Neural cell (in vitro differentiated cells): ENCODE data around the gene PSIP1. TPM values are rescaled to one million over a fixed set of nuclear protein-coding genes. Genes with fewer than 3 reads are reported as not detected.

Experiments used
- H2AFZ ChIP-seq: fragments of 200-600, 300-800 bp; sonication (generic), shearing (Covaris generic); 2 replicates; pipeline ENCODE4 v1.6.0; 2014; ENCODE audit warnings: low read depth, mild to moderate bottlenecking, antibody characterized with exemption, low read length, moderate library complexity
- H3F3A ChIP-seq: fragments of 200-600 bp; shearing (Covaris generic); 2 replicates; pipeline ENCODE4 v1.6.1; 2016; ENCODE audit warnings: mild to moderate bottlenecking, moderate library complexity, mixed read lengths, antibody characterized with exemption, low read length; ENCODE audit not compliant: insufficient read depth, poor library complexity, severe bottlenecking
- H3K27ac ChIP-seq: fragments of 200-600, 300-800 bp; sonication (generic), shearing (Covaris generic); 2 replicates; pipeline ENCODE4 v1.5.1; 2014; ENCODE audit warnings: mild to moderate bottlenecking, low read length, moderate library complexity
- H3K27me3 ChIP-seq: fragments of 300-800, 200-600 bp; sonication (generic), shearing (Covaris generic); 2 replicates; pipeline ENCODE4 v1.6.0; 2014; ENCODE audit warnings: mild to moderate bottlenecking, low read depth, low read length, moderate library complexity; ENCODE audit not compliant: insufficient read depth
- H3K36me3 ChIP-seq: fragments of 300-800, 200-600 bp; sonication (generic), shearing (Covaris generic); 2 replicates; pipeline ENCODE4 v1.5.1; 2014; ENCODE audit warnings: mild to moderate bottlenecking, antibody characterized with exemption, low read length, moderate library complexity; ENCODE audit not compliant: insufficient read depth
- H3K4me2 ChIP-seq: fragments of 300-800, 200-600 bp; sonication (generic), shearing (Covaris generic); 2 replicates; pipeline ENCODE4 v1.6.0; 2014; ENCODE audit warnings: mild to moderate bottlenecking, low read length
- H3K4me3 ChIP-seq: fragments of 300-800, 200-600 bp; sonication (generic), shearing (Covaris generic); 2 replicates; pipeline ENCODE4 v1.5.1; 2014; ENCODE audit warnings: mild to moderate bottlenecking, low read length, moderate library complexity
- H3K79me2 ChIP-seq: fragments of 200-600 bp; shearing (Covaris generic); replicated peaks from 2 replicates; pipeline ENCODE4 v1.6.0; 2014; ENCODE audit warnings: mild to moderate bottlenecking, low read length, moderate library complexity; ENCODE audit not compliant: insufficient read depth
- H3K9ac ChIP-seq: fragments of 300-800, 200-600 bp; sonication (generic), shearing (Covaris generic); 2 replicates; pipeline ENCODE4 v1.6.1; 2016; ENCODE audit warnings: mild to moderate bottlenecking, low read length, mixed read lengths
- H3K9me2 ChIP-seq: fragments of 200-600 bp; shearing (Covaris generic); 2 replicates; pipeline ENCODE4 v1.6.1; 2016; ENCODE audit warnings: mild to moderate bottlenecking, low read length, mixed read lengths; ENCODE audit not compliant: insufficient read depth
- H3K9me3 ChIP-seq: fragments of 200-600, 300-800 bp; sonication (generic), shearing (Covaris generic); 2 replicates; pipeline ENCODE4 v1.6.1; 2016; ENCODE audit warnings: mild to moderate bottlenecking, mixed run types, low read length, moderate library complexity, mixed read lengths
- H4K20me1 ChIP-seq: fragments of 200-600 bp; shearing (Covaris generic); 2 replicates; pipeline ENCODE4 v1.6.1; 2016; ENCODE audit warnings: mild to moderate bottlenecking, mixed run types; ENCODE audit not compliant: insufficient read depth
- EZH2 ChIP-seq: fragments of 200-600, 300-800 bp; shearing (Covaris generic), sonication (generic); IDR thresholded peaks from 2 replicates; pipeline ENCODE4 v1.6.1; 2014; ENCODE audit warnings: antibody characterized with exemption, low read length, borderline replicate concordance, mild to moderate bottlenecking; ENCODE audit not compliant: insufficient read depth, poor library complexity, severe bottlenecking
- MXI1 ChIP-seq: fragments of 450-650 bp; conservative IDR thresholded peaks from 2 replicates; pipeline ENCODE4 v1.6.1; 2014; ENCODE audit warnings: antibody characterized with exemption, mild to moderate bottlenecking; ENCODE audit not compliant: poor library complexity, severe bottlenecking
- POLR2AphosphoS5 ChIP-seq: IDR thresholded peaks from 2 replicates; pipeline ENCODE4 v1.6.1; 2012
- RAD21 ChIP-seq: fragments of 450-650 bp; conservative IDR thresholded peaks from 2 replicates; pipeline ENCODE4 v1.6.1; 2014; ENCODE audit warnings: antibody characterized with exemption, mild to moderate bottlenecking, moderate library complexity
- REST ChIP-seq: IDR thresholded peaks from 2 replicates; pipeline ENCODE4 v1.6.1; 2012; ENCODE audit warnings: borderline replicate concordance
- SMC3 ChIP-seq: fragments of 450-650 bp; conservative IDR thresholded peaks from 2 replicates; pipeline ENCODE4 v1.6.1; 2014; ENCODE audit warnings: antibody characterized with exemption, mild to moderate bottlenecking, moderate library complexity; ENCODE audit not compliant: poor library complexity
- TAF1 ChIP-seq: IDR thresholded peaks from 2 replicates; pipeline ENCODE4 v1.6.1; 2012; ENCODE audit warnings: low read depth
- polyA plus RNA-seq: library from polyadenylated mRNA; depleted of rRNA; stranded (reverse); fragments of >200 nt; gene quantifications from 2 replicates; pipeline ENCODE4 v1.2.3, GENCODE V29; 2014
- TF ChIP-seq, protein P1 (sequence below): fragments of 450-650 bp; IDR thresholded peaks from 2 replicates; pipeline ENCODE4 v1.5.1; 2014; ENCODE audit warnings: antibody characterized with exemption, mild to moderate bottlenecking, moderate library complexity; ENCODE audit not compliant: poor library complexity, severe bottlenecking

PSIP1 gene
- polyA plus RNA-seq, 1 donor from 2014 or later: 339 TPM

- Histone ChIP-seq H2AFZ (no peak overlapping the region), H3K9me3 (no peaks in the 10 kb centered on the region), H3K36me3 (peaks cover 8% of the 10 kb centered on the region), H3K9ac (no peak overlapping the region), H3K4me3 (no peak overlapping the region), H4K20me1 (no peaks in the 10 kb centered on the region), H3K27ac (no peak overlapping the region), H3K79me2 (no peaks in the 10 kb centered on the region), H3K4me2 (no peak overlapping the region), H3K9me2 (no peaks in the 10 kb centered on the region), H3K27me3 (no peaks in the 10 kb centered on the region), H3F3A (no peaks in the 10 kb centered on the region)
- no peak for TF ChIP-seq TAF1
- TF ChIP-seq POLR2AphosphoS5: peak; percentile 13
- TF ChIP-seq RAD21: no peak
- no peak for TF ChIP-seq MXI1
- no peak for TF ChIP-seq SMC3
- TF ChIP-seq EZH2: no peak
- no peak for TF ChIP-seq REST
- TF ChIP-seq, protein P1, sequence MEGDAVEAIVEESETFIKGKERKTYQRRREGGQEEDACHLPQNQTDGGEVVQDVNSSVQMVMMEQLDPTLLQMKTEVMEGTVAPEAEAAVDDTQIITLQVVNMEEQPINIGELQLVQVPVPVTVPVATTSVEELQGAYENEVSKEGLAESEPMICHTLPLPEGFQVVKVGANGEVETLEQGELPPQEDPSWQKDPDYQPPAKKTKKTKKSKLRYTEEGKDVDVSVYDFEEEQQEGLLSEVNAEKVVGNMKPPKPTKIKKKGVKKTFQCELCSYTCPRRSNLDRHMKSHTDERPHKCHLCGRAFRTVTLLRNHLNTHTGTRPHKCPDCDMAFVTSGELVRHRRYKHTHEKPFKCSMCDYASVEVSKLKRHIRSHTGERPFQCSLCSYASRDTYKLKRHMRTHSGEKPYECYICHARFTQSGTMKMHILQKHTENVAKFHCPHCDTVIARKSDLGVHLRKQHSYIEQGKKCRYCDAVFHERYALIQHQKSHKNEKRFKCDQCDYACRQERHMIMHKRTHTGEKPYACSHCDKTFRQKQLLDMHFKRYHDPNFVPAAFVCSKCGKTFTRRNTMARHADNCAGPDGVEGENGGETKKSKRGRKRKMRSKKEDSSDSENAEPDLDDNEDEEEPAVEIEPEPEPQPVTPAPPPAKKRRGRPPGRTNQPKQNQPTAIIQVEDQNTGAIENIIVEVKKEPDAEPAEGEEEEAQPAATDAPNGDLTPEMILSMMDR: no peak
Observed at GRCh38 chr9:15475923-15476536, 34.7 kb downstream of the PSIP1 start.

GRCh38 chr9:15469862-15470261, 40.9 kb downstream of the PSIP1 start:
- Histone ChIP-seq H3K9ac (no peak overlapping the region), H3K27ac (no peak overlapping the region), H3K79me2 (no peaks in the 10 kb centered on the region), H3K27me3 (no peaks in the 10 kb centered on the region), H3K4me2 (no peak overlapping the region), H2AFZ (no peak overlapping the region), H3F3A (peaks cover under 1% of the 10 kb centered on the region), H3K9me2 (no peaks in the 10 kb centered on the region), H4K20me1 (no peaks in the 10 kb centered on the region), H3K9me3 (no peaks in the 10 kb centered on the region), H3K36me3 (peaks cover 11% of the 10 kb centered on the region), H3K4me3 (no peak overlapping the region)
- no peak for TF ChIP-seq POLR2AphosphoS5
- no peak for TF ChIP-seq MXI1
- no peak for TF ChIP-seq TAF1
- TF ChIP-seq, protein P1: no peak
